Fibroblast of upper back skin (primary cell): ENCODE data around the gene RHOF.
A peak's percentile ranks its signal among the peaks of the same experiment; 100 is the strongest.
"Not testable (repeated sequence)": the region's sequence is repeated elsewhere in the genome, so short reads cannot be mapped to it uniquely, and the experiment has no call there.

ENCODE experiments used
- DNase-seq: peaks from one replicate; pipeline ENCODE4 v3.0.0-alpha.2; 2013

Gene RHOF

GRCh38 chr12:121773011-121773777 lies 20.3 kb downstream of the RHOF start:
- DNase-seq = peak; percentile 52

- DNase-seq = no peak
Measured at GRCh38 chr12:121770813-121771625, 22.5 kb downstream of the RHOF start.

- no peak for DNase-seq
Measured at GRCh38 chr12:121770388-121770787, 23.1 kb downstream of the RHOF start.

DNA sequence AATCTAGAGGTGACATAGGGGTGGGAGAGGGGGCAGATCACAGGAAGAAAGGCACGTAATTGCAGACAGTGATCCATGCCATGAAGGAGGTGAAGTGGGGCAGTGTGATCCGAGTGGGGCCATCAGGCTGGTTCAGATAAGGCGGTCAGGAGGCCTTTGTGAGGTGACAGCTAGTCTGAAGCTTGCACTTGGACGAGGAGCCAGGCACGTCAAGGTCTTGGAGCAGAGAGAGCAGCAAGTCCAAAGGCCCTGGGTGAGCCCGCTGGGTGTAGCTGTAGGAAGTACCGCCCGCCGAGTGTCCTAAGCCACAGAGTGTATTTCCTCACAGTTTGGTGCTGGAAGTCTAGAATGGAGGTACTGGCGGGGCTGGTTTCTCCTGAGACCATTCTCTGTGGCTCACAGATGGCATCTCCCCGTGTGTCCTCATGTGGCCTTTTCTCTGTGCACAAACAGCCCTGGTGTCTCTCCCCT lies 23.6 kb downstream of the RHOF start:
- no peak for DNase-seq

DNA sequence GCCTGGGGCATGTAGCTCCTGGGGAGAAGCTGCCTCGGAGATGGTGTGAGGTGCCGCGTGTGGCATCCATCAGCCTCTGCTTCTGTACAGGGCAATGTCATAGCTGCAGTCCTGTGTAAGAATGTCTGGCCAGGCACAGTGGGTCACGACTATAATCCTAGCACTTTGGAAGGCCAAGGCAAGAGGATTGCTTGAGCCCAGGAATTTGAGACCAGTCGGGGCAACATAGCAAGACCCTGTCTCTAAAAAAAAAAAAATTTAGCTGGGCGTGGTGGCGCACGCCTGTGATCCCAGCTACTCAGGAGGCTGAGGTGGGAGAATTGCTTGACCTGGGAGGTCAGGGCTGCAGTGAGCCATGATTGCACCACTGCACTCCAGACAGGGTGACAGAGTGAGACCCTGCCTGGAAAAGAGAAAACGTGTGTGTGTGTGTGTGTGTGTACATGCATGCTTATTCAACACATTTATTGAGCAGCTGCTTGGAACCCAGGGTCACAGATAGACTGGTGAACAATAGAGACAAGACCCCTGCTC lies 24.1 kb downstream of the RHOF start:
- no peak for DNase-seq

- peak; percentile 75 for DNase-seq
Measured at GRCh38 chr12:121767525-121768016, 25.9 kb downstream of the RHOF start.

DNA sequence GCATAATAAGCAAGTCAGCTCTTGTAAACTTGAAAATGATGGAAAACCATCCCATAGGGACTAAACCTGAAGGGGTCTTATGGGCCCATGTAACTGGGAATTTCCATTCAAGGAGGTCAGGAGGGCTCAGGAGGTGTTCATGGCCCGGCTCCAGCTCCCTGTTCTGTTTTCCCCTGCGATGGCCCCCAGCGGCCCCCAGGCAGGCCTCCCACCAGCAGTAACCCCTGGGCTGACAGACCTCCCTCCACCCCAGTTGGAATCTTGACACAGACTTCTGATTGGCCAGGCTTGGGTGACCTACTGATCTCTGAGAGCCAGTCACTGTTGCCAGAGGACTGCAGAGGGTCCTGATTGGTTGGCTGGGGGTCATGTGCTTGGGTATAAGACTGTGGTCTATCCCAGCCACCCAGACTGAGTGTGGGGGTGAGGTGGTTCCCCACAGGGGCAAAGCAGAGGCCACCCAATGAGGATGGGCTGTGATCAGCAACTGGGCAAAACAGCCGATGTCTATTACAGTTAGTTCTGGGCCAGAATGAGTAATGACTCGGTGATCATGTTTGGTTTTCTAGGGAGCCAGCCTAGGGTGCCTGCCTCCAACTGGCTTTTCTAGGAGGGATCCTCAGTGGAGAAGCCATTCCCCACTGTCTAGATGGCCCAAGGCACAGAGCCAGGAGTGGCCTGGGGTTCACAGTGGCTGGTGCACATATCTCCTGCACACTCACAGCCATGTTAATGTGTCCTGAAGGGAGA lies 27.0 kb downstream of the RHOF start:
- DNase-seq = no peak

DNA sequence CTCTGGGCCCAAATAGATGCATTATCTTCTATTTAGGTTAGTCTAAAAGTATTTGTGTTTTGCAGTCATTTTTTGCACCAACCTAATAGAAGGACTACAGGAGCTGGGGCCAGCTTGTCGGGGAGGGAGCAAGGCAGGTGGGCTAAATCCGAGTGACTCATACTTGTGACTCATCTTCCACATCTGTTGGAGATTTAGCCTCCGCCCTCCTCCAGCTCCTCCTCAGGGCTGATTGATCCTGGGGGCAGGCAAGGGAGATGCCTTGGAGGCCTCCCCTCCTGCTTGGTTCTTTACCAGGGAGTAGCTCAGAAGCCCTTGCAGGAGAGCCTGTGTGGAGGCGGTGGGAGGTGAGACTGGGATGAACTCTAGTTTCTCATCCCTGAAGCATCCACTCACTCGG lies 27.9 kb downstream of the RHOF start:
- peak; percentile 95 for DNase-seq

- no peak for DNase-seq
Measured at GRCh38 chr12:121764808-121765207, 28.7 kb downstream of the RHOF start.

- no peak for DNase-seq
Measured at GRCh38 chr12:121762269-121762668, 31.2 kb downstream of the RHOF start.

- not testable (repeated sequence) for DNase-seq
Measured at GRCh38 chr12:121758536-121758935, 35.0 kb downstream of the RHOF start.

GRCh38 chr12:121755591-121755990 lies 37.9 kb downstream of the RHOF start:
- no peak for DNase-seq

DNA sequence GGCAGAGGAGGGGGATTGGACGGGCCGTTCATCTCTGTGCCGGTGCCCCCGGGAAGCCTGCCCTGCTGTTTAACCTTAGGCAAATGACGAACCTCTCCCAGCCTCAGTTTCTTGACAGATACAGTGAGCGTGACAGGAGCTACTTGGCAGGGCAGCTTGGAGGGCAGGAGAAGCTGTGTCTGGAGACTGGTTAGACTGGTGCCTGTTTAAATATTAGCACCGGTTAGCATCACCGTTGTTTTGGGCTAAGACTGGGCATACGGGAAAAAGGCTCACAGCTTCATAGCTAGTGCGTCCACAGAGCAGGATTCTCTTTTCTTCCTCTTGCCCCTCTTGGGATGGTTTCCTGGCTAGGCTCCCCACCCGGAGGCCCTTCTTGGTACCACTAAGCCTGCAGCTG lies 38.7 kb downstream of the RHOF start:
- DNase-seq = no peak

- no peak for DNase-seq
Measured at GRCh38 chr12:121753844-121754264, 39.6 kb downstream of the RHOF start.

DNA sequence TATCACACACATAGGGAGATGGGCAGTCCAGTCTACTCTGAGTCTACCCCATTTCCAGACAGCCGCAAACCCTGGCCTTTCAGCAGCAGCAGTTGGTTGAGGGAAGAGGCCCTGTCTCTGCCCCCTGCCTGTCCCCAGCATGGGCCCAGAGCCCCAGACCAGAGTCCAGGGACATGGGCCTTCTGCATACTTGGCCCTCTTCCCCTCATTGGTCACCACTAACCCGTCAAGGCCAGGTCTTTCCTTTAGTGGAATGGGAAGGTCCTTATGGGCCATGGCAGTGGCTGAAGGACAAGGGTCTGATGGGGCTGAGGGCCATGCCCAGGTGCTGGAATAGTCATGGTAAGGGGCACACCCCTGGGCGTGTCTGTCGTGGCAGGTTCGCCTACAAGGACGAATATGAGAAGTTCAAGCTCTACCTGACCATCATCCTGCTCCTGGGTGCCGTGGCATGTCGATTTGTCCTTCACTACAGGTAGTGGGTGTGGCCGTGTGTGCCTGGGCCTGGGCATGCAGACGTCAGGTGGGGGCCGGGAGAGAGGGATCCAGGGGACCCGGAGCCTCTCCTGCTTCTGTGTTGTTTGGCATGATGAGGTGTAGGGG lies 41.6 kb downstream of the RHOF start:
- no peak for DNase-seq

GRCh38 chr12:121751034-121751433 lies 42.5 kb downstream of the RHOF start:
- no peak for DNase-seq

DNA sequence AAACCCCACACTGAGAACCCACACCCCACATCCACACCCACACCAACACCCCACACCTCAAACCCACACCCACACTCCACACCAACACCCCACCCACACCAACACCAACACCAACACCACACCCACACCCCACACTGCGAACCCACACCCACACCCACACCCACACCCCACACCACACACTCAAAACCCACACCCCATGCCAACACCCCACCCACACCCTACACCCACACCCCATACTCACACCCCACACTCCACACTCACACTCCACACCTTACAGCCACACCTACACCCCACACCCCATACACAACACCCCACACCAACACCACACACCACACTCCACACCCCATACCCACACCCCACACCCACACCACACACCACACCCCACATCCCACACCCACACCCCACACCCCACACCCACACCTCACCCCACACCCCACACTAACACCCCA lies 43.0 kb downstream of the RHOF start:
- DNase-seq = no peak

DNA sequence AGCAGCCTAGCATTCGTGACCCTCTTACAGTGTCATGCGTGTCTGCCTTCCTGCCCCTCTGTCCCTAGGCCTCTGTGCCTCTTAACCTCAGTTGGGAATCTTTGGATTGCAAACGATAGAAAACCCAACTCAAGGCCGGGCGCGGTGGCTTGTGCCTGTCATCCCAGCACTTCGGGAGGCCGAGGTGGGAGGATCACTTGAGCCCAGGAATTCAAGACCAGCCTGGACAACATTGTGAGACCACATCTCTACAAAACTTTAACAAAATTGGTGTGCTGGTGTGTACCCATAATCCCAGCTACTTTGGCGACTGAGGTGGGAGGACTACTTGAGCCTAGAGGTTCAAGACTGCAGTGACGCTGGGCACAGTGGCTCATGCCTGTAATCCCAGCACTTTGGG lies 44.2 kb downstream of the RHOF start:
- DNase-seq = no peak

DNA sequence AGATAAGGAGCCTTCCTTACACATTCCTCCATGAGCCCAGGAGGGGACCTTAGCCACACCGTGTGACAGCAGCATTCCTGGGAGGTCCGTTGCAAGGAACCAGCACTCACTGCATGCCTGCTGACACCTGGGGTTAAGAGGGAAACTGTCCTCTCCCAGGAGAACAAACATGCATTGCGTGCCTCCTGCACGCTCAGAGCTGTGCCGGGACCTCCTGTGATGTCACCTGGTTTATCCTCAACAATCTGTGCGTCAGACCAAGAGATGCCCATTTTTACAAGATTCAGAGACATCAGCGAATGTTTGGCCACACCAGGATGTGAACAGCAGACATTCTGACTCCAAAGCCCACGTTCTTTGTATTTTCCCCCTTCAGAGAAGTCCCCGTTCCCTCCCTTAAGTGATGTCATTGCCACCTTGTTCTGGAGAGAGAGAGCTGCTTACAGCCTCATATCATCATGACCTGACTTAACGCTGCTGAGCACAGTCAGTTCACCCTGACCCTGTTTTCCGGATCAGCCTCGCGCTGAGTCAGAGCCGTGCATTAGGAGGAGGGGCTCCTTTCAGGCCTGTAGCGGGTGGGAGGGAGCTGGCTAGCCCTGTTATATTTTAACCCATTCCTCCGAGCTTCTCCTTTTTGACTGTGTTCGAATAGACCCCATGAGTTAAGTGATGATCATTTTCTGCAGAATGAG lies 44.8 kb downstream of the RHOF start:
- DNase-seq = peak; percentile 83

GRCh38 chr12:121748218-121748570 lies 45.3 kb downstream of the RHOF start:
- DNase-seq = no peak

- not testable (repeated sequence) for DNase-seq
Measured at GRCh38 chr12:121745545-121745944, 47.9 kb downstream of the RHOF start.

GRCh38 chr12:121741743-121742142 lies 51.7 kb downstream of the RHOF start:
- DNase-seq = no peak
